ENCODE results near the gene FARS2. TPM values are rescaled to one million over a fixed set of nuclear protein-coding genes. Genes with fewer than 3 reads are reported as not detected.

Gene FARS2
- total and polyA plus RNA-seq, 9 of the 15 experiments (the other 6 are each of a cell fraction or from before 2014, with no cell fraction given): 16.5 to 62.2 (median 27.0) TPM

DNA sequence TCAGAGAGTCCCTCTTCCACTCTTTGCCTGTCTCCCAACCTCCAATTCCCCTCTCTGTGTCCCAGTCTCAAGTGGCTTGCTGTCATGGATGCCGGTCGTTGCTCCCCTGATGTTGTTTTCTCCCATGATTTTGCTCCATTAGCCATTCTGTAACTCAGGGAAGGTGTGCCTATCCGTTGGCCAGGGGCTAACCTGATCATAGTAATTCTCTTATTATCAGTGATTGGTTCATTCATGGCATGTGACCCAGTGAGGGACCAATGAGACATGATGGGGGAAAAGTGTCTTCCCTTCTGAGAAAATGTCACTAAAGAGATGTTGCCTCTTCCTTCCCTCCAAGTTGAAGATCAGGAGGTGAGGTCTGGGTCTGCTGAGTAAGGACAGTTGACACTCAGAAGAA is 214.5 kb downstream of the FARS2 start:
- no peak for FAIRE-seq
- H3K4me3 ChIP-seq: no peak overlapping the region
- H3K27me3 ChIP-seq (ENCODE audit: control insufficient read depth in 2 of 2, insufficient read depth in 2 of 2, low read length in 2 of 2): no peaks in the 10 kb centered on the region
- CTCF ChIA-PET (ENCODE audit: low intra/inter-chr PET ratio): no interaction called here
- no peak overlapping the region for H2AFZ ChIP-seq (ENCODE audit: low read depth, low read length)
- in situ Hi-C loops (cut with MboI) (no loop called here), intact Hi-C loops (cut with micrococcal nuclease) (loop anchor here (10.0 kb wide), 2 partner anchors 289 to 749 kb away; no protein-coding TSS in a partner anchor)
- H3K9me1 ChIP-seq (ENCODE audit: control insufficient read depth, insufficient read depth, low read length): no peaks in the 10 kb centered on the region
- WGBS (ENCODE audit: insufficient coverage, low coverage, missing lambda C conversion rate): 72% methylated on average over 3 of the region's 3 CpGs
- H3K4me1 ChIP-seq (replicated peaks in 1 of 2; ENCODE audit: control insufficient read depth in 2 of 2, insufficient read depth in 2 of 2, low read length in 2 of 2): no peaks in the 10 kb centered on the region
- peak in 1 of 4 experiments; percentile 18 for DNase-seq (ENCODE audit: extremely low read depth in 1 of 4, low spot score in 3 of 4)
- POLR2A ChIA-PET: interaction anchor here (1.2 kb wide), 1 partner anchor 10 kb away, joined by 3 read pairs; no protein-coding TSS in a partner anchor
- no peaks in the 10 kb centered on the region for H3K36me3 ChIP-seq (ENCODE audit: control insufficient read depth, insufficient read depth, low read length)
- TF ChIP-seq HDGF (IDR thresholded peaks at IDR 0.05) (no peak), NFYB (IDR thresholded peaks at IDR 0.05; ENCODE audit: extremely low read depth, insufficient read length) (peak; percentile 46), ZFP36 (IDR thresholded peaks at IDR 0.05; ENCODE audit: low read depth, low read length, partially characterized antibody) (no peak)
- TF ChIP-seq, protein P1, sequence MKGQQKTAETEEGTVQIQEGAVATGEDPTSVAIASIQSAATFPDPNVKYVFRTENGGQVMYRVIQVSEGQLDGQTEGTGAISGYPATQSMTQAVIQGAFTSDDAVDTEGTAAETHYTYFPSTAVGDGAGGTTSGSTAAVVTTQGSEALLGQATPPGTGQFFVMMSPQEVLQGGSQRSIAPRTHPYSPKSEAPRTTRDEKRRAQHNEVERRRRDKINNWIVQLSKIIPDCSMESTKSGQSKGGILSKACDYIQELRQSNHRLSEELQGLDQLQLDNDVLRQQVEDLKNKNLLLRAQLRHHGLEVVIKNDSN (CRISPR knock-in tag; IDR thresholded peaks at IDR 0.05): peak; percentile 67
- TF ChIP-seq, protein P2, sequence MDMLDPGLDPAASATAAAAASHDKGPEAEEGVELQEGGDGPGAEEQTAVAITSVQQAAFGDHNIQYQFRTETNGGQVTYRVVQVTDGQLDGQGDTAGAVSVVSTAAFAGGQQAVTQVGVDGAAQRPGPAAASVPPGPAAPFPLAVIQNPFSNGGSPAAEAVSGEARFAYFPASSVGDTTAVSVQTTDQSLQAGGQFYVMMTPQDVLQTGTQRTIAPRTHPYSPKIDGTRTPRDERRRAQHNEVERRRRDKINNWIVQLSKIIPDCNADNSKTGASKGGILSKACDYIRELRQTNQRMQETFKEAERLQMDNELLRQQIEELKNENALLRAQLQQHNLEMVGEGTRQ (CRISPR knock-in tag; IDR thresholded peaks at IDR 0.05): peak; percentile 52
- H3K4me2 ChIP-seq (ENCODE audit: insufficient read depth, low read length): no peak overlapping the region
- H3K27ac ChIP-seq (ENCODE audit: extremely low read depth, low read depth, low read length): no peak overlapping the region
- H3K79me2 ChIP-seq (ENCODE audit: control insufficient read depth, insufficient read depth, low read length): no peaks in the 10 kb centered on the region
- H4K20me1 ChIP-seq (replicated peaks; ENCODE audit: control insufficient read depth, insufficient read depth, low read length): 0 out of 2 replicates have a peak, but pooled peaks cover 6% of the 10 kb centered on the region
- no peak overlapping the region for H3K9ac ChIP-seq (ENCODE audit: insufficient read depth in 1 of 2, low read depth in 2 of 2, low read length in 2 of 2)
- no TSS peak for BruUV-seq (replicated peaks)
- H3K9me3 ChIP-seq (replicated peaks; ENCODE audit: control insufficient read depth, insufficient read depth, low read depth, low read length): no peaks in the 10 kb centered on the region
- no peak for ATAC-seq
